GM12872 (cell line): ENCODE data around the gene AGAP1.

ENCODE experiments used
- CTCF ChIP-seq: IDR thresholded peaks from 3 replicates; pipeline ENCODE4 v1.5.1; 2011; ENCODE audit warnings: low read depth, mild to moderate bottlenecking, low read length, moderate library complexity; ENCODE audit not compliant: insufficient read depth

AGAP1 gene

DNA sequence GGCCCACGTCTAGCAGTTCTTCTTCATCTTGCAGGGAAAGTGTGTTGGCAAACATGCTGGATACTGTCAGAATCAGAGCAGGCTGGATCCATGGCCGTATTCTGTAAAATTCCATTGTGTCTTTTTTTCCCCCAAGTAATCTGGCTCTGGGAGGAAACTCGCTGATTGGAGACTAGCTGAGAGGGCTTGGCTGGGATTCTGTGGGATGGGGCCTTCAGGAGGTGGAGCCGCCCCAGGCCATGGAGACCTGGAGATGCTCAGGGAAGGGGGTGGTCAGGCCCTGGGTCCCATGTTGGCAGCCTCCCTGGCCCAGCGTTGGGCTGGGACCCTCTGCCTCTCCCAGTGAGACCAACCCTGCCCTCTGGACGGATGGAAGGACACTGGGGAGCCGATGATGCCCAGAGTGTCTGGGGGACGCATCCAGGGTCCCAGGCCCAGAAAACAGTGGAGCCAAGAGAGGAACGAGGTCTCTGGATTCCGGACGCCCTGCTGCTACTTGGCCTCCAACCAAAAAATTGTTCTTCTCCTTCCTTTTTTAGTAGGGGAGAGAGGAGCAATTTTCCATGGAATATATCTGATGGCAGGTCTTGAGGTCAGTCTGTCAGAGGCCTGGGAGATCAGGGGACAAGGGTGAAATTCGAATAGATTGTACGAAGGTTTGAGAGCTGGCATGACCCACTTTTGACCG lies 114.5 kb downstream of the AGAP1 start:
- TF ChIP-seq CTCF, result no peak

DNA sequence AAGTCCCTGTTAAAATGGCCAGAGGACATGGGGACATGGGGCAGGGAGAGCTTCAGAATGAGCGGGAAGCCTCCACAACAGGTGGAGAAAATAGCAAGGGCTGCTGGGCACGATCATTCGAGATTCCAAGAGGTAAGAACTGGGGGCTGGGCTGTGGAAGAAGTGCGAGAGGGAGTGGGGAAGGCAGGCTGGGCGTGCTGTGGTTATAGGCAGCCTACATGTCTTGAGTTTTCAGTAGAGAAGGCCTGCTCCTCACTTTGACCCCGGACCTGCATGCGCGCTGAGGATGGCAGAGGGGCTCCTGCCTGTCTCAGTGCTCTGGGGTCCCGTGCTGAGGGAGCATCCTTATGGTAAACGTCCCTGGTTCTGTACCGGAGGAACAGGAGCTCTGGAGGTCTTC lies 115.5 kb downstream of the AGAP1 start:
- TF ChIP-seq CTCF, result no peak

GRCh38 chr2:235609746-235610145 lies 115.9 kb downstream of the AGAP1 start:
- no peak for TF ChIP-seq CTCF

DNA sequence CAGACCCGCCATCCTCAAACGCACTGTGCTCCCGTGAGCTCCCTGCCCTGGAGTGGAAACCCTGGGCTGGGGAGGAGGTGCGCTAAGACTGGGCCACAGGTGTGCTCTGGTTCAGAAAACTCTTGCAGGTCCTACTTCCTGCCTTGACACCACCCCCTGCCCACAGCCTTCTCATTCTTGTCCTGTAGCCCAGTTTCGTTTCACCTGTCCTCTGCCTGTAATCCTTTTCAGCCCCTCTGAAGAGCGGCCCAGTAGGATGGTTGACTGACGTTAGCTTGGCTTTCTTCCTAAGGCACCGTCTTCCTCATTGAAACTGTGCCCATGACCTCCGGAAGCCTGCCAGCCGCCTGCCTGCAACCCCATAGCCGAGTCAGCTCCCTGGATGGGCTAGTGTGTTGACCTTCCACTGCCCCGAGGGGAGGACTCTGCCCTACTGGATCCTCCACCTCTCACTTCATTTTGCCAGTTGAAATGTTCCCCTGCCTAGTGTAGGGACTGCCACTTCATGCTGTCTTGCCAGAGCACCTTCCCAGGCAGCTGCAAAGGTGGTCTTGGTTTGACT lies 116.9 kb downstream of the AGAP1 start:
- TF ChIP-seq CTCF, result no peak

- TF ChIP-seq CTCF, result no peak
Measured at GRCh38 chr2:235611349-235611748, 117.5 kb downstream of the AGAP1 start.

DNA sequence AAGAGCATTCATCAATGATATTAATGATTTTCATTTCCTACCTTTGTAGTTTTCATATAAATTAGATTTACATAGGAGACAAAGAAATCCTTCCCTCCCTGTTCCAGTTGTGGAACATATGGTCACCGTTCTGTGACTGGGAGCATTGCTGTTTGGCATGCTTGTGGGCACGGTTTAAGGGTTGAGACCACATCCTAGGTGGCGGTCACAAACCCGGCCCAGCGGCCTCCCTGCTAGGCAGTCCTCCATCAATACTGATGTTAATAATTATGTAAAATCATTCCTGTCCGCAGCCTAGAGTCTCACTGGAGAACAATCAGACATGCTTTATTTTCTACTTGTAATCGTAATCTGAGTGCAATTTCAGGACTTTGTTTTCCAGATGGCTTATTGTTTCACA lies 117.9 kb downstream of the AGAP1 start:
- no peak for TF ChIP-seq CTCF

GRCh38 chr2:235612181-235612950 lies 118.5 kb downstream of the AGAP1 start:
- TF ChIP-seq CTCF, result no peak
